Astrocyte (in vitro differentiated cells and primary cell): ENCODE results near the gene RB1.

Experiments
- CTCF ChIP-seq: IDR thresholded peaks from 2 replicates; pipeline ENCODE4 v1.5.1; 2011; ENCODE audit warnings: low read depth, mild to moderate bottlenecking, inconsistent platforms, low read length, moderate library complexity; ENCODE audit not compliant: insufficient read depth
- EZH2 ChIP-seq: IDR thresholded peaks from 2 replicates; pipeline ENCODE4 v1.6.1; 2012; ENCODE audit warnings: mild to moderate bottlenecking, low read length, inconsistent platforms; ENCODE audit not compliant: insufficient read depth

- no peak for TF ChIP-seq CTCF
- no peak for TF ChIP-seq EZH2
Measured at GRCh38 chr13:48411147-48411794, 107.7 kb downstream of the RB1 start.
